K562 (cell line): Measurements from ENCODE around the gene LENEP. TPM values are rescaled to one million over a fixed set of nuclear protein-coding genes. Genes with fewer than 3 reads are reported as not detected.
A peak's percentile ranks its signal among the peaks of the same experiment; 100 is the strongest.

Experiments
- BRD9 ChIP-seq: fragments of 450-650 bp; IDR thresholded peaks from 2 replicates; pipeline ENCODE4 v1.6.1; 2018; ENCODE audit warnings: low read depth; ENCODE audit not compliant: partially characterized antibody
- CBX1 ChIP-seq: sonication (generic); IDR thresholded peaks from 2 replicates; pipeline ENCODE4 v1.6.1; 2016; ENCODE audit warnings: antibody characterized with exemption, low read depth, mild to moderate bottlenecking
- CBX3 ChIP-seq, 2 experiments: IDR thresholded peaks; 1 replicate in 1 of 2; 2 replicates in 1 of 2; pipeline ENCODE4 v1.6.1; 2012; ENCODE audit warnings: inconsistent platforms in 2 of 2, low read length in 2 of 2, borderline replicate concordance in 1 of 2, control low read depth in 1 of 2
- ETS2 ChIP-seq: IDR thresholded peaks from 2 replicates; pipeline ENCODE4 v1.6.1; 2016; ENCODE audit warnings: borderline replicate concordance, missing genetic modification characterization, mild to moderate bottlenecking, moderate library complexity, missing compliant biosample characterization; ENCODE audit not compliant: poor library complexity, severe bottlenecking
- HDAC8 ChIP-seq: fragments of 450-650 bp; IDR thresholded peaks from 2 replicates; pipeline ENCODE4 v1.6.1; 2016; ENCODE audit warnings: mild to moderate bottlenecking, missing genetic modification characterization, moderate library complexity, missing compliant biosample characterization
- NBN ChIP-seq: fragments of 450-650 bp; IDR thresholded peaks from 2 replicates; pipeline ENCODE4 v1.6.1; 2016; ENCODE audit warnings: low read depth, mild to moderate bottlenecking
- NFIX ChIP-seq: fragments of 250-450 bp; sonication (Bioruptor Pico); IDR thresholded peaks from 2 replicates; pipeline ENCODE4 v1.4.0; 2020; ENCODE audit warnings: low read depth, mild to moderate bottlenecking, moderate library complexity
- NRF1 ChIP-seq, 2 experiments: fragments of 450-650 bp; IDR thresholded peaks in 1 of 2; conservative IDR thresholded peaks in 1 of 2; 2 replicates each; pipeline ENCODE4 v1.6.1; 2014; ENCODE audit warnings: mild to moderate bottlenecking in 2 of 2
- PHTF2 ChIP-seq: fragments of 250-450 bp; sonication (Bioruptor Pico); IDR thresholded peaks from 2 replicates; pipeline ENCODE4 v1.5.0; 2021; ENCODE audit warnings: mild to moderate bottlenecking
- TBP ChIP-seq: optimal IDR thresholded peaks from 2 replicates; pipeline ENCODE3; 2011; ENCODE audit warnings: low read depth, low read length, improper control_type of control experiment
- ZNF589 ChIP-seq: fragments of 200-800 bp; sonication (Bioruptor generic); IDR thresholded peaks from 2 replicates; pipeline ENCODE4 v1.6.1; 2016; ENCODE audit warnings: low read depth, missing genetic modification characterization, missing compliant biosample characterization
- polyA plus RNA-seq, 8 experiments: library from polyadenylated mRNA; depleted of rRNA in 4 of 8; stranded (reverse) in 5 of 8; unstranded in 3 of 8; fragments of >200 nt; fragmentation: Nextera tagmentation in 2 of 8; fragmentation: Illumina TruSeq in 1 of 8; extraction: Ambion mirVana in 2 of 8; extraction: Trizol in 1 of 8; gene quantifications; 2 replicates each; pipeline versions ENCODE4 v1.2.1 to v1.2.3, GENCODE V29; 2011 to 2014; ENCODE audit warnings: inconsistent platforms in 1 of 8, missing spikeins in 1 of 8
- total RNA-seq, 7 experiments: library from RNA; depleted of rRNA in 6 of 7; stranded (reverse); fragments of >200 nt in 6 of 7; fragmentation: Illumina TruSeq in 2 of 7; extraction: Trizol in 2 of 7; gene quantifications; 2 replicates each; pipeline versions ENCODE4 v1.2.1 to v1.2.3, GENCODE V29; 2011 to 2021; ENCODE audit warnings: low replicate concordance in 1 of 7
- TF ChIP-seq, protein P1 (sequence below), 2 experiments: fragments of 450-650 bp; IDR thresholded peaks; 2 replicates each; pipeline ENCODE4 v1.6.1; 2016; ENCODE audit warnings: mild to moderate bottlenecking in 2 of 2, borderline replicate concordance in 1 of 2, low read depth in 1 of 2, moderate library complexity in 1 of 2
- TF ChIP-seq, protein P2 (sequence below): fragments of 450-650 bp; IDR thresholded peaks from 2 replicates; pipeline ENCODE4 v1.6.1; 2018; ENCODE audit warnings: mild to moderate bottlenecking, low read depth; ENCODE audit not compliant: partially characterized antibody
- TF ChIP-seq, protein P3 (sequence below): sonication (generic); formaldehyde crosslinking; IDR thresholded peaks from 2 replicates; pipeline ENCODE4 v1.9.0; 2022; ENCODE audit warnings: mild to moderate bottlenecking, missing genetic modification reagents
- TF ChIP-seq, protein P4 (sequence below): fragments of 200-800 bp; sonication (Bioruptor generic); IDR thresholded peaks from 2 replicates; pipeline ENCODE4 v1.6.1; 2017; ENCODE audit warnings: missing genetic modification characterization, missing compliant biosample characterization

Gene LENEP
- total and polyA plus RNA-seq, 9 of the 15 experiments (the other 6 are each of a cell fraction or from before 2014, with no cell fraction given): 0.23 to 0.87 (median 0.67) TPM; not detected in 5

DNA sequence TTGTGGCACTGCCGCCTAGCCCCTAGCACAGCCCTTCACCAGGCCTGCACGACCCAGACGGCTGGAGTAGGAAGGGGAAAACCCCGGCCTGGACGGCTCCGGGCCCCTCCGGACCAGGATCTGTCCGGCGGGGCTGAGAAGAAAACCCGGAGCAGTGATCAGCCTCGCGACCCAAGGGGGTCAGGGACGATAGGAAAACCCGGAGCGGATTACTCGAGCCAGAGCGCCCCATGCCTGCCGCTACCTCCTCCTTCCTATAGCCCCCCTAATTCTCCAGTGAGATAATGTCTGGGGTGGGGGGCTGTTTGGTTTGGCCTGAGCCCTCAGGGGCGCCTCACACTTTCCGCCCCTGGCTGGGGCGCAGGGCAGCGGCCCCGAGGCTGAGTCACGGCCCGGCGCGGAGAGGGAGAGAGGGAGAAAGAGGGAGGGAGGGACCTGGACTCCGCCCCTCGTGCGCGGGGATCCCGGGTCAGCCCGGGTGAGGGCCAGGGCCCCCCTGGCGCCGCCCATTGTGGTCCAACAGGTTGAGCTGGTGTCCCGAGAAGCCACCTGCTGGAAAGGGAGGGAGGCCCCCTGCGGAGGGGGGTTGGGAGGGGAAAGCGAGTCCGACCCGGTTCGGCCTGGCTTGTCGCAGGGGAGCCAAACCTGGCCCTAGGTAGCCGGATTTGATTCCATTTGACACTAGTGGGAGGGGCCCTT lies 7.5 kb downstream of the LENEP start (continued):
- TF ChIP-seq, protein P1, sequence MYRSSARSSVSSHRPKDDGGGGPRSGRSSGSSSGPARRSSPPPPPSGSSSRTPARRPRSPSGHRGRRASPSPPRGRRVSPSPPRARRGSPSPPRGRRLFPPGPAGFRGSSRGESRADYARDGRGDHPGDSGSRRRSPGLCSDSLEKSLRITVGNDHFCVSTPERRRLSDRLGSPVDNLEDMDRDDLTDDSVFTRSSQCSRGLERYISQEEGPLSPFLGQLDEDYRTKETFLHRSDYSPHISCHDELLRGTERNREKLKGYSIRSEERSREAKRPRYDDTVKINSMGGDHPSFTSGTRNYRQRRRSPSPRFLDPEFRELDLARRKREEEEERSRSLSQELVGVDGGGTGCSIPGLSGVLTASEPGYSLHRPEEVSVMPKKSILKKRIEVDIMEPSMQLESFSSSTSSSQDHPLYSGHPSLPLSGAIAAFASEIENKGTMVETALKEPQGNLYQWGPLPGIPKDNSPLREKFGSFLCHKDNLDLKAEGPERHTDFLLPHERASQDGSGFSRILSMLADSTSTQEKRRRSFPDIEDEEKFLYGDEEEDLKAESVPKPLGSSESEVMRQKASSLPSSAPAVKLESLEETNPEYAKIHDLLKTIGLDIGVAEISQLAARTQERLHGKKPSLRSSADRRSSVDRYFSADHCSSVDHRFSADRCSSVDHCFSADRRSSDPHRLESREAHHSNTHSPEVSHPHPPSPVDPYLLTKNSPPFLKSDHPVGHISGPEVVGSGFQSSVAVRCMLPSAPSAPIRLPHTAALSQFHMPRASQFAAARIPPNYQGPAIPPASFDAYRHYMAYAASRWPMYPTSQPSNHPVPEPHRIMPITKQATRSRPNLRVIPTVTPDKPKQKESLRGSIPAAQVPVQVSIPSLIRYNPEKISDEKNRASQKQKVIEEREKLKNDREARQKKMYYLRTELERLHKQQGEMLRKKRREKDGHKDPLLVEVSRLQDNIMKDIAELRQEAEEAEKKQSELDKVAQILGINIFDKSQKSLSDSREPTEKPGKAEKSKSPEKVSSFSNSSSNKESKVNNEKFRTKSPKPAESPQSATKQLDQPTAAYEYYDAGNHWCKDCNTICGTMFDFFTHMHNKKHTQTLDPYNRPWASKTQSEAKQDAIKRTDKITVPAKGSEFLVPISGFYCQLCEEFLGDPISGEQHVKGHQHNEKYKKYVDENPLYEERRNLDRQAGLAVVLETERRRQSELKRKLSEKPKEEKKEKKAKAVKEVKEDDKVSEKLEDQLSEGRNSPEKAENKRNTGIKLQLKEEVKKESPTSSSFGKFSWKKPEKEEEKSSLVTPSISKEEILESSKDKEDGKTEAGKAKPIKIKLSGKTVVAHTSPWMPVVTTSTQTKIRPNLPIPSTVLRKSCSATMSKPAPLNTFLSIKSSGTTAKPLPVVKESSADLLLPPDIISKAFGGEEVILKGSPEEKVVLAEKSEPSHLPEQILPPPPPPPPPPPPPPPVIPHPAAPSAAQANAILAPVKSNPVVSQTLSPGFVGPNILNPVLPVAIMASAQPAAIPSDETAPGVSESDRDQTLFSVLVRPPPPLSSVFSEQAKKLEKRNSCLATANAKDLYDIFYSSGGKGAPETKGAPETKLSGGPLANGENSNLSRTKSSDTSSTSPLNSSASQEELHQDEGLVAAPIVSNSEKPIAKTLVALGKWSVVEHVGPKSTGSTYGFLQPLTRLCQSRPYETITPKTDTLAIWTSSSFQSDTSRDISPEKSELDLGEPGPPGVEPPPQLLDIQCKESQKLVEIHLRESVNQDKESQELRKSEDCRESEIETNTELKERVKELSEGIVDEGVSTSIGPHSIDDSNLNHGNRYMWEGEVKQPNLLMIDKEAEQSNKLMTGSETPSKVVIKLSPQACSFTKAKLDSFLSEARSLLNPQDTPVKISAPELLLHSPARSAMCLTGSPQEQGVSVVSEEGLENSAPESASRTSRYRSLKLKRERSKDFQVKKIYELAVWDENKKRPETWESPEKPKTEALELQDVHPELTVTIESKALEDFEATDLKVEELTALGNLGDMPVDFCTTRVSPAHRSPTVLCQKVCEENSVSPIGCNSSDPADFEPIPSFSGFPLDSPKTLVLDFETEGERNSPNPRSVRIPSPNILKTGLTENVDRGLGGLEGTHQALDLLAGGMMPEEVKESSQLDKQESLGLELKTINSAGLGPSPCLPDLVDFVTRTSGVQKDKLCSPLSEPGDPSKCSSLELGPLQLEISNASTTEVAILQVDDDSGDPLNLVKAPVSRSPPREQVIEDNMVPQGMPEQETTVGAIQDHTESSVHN (IDR thresholded peaks at IDR 0.05; ENCODE audit: borderline replicate concordance in 1 of 2, low read depth in 1 of 2): 0 out of 4 replicates have a peak, but pooled peaks of 1 of the 2 experiments have one; percentile 27
- TF ChIP-seq CBX1 (0 out of 2 replicates have a peak, but pooled peaks have one; percentile 26), NRF1 (conservative IDR thresholded peaks at IDR 0.05 in 1 of 2, IDR thresholded peaks at IDR 0.05 in 1 of 2) (peak; percentile 85 to 88), BRD9 (peak; percentile 98), NBN (peak; percentile 97), NFIX (CRISPR knock-in tag) (no peak), CBX3 (IDR thresholded peaks at IDR 0.05; ENCODE audit: borderline replicate concordance in 1 of 2, low read length in 2 of 2) (no peak), PHTF2 (no peak), ZNF589 (CRISPR knock-in tag) (no peak), TBP (peak; percentile 73), HDAC8 (tag) (0 out of 2 replicates have a peak, but pooled peaks have one; percentile 52), ETS2 (tag) (no peak)
- TF ChIP-seq, protein P2, sequence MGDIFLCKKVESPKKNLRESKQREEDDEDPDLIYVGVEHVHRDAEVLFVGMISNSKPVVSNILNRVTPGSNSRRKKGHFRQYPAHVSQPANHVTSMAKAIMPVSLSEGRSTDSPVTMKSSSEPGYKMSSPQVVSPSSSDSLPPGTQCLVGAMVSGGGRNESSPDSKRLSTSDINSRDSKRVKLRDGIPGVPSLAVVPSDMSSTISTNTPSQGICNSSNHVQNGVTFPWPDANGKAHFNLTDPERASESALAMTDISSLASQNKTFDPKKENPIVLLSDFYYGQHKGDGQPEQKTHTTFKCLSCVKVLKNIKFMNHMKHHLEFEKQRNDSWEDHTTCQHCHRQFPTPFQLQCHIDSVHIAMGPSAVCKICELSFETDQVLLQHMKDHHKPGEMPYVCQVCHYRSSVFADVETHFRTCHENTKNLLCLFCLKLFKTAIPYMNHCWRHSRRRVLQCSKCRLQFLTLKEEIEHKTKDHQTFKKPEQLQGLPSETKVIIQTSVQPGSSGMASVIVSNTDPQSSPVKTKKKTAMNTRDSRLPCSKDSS: no peak
- TF ChIP-seq, protein P3, sequence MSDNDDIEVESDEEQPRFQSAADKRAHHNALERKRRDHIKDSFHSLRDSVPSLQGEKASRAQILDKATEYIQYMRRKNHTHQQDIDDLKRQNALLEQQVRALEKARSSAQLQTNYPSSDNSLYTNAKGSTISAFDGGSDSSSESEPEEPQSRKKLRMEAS (CRISPR knock-in tag): peak; percentile 69
- TF ChIP-seq, protein P4, sequence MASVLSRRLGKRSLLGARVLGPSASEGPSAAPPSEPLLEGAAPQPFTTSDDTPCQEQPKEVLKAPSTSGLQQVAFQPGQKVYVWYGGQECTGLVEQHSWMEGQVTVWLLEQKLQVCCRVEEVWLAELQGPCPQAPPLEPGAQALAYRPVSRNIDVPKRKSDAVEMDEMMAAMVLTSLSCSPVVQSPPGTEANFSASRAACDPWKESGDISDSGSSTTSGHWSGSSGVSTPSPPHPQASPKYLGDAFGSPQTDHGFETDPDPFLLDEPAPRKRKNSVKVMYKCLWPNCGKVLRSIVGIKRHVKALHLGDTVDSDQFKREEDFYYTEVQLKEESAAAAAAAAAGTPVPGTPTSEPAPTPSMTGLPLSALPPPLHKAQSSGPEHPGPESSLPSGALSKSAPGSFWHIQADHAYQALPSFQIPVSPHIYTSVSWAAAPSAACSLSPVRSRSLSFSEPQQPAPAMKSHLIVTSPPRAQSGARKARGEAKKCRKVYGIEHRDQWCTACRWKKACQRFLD (CRISPR knock-in tag): no peak
